ENCODE data around the gene CACNA1D.

CACNA1D gene

GRCh38 chr3:53780171-53780570 lies 285.8 kb downstream of the CACNA1D start:
- H3K27ac ChIP-seq = no peak overlapping the region
- CTCF ChIA-PET = no interaction called here
- DNase-seq (ENCODE audit: low spot score) = no peak
- POLR2A ChIA-PET (ENCODE audit: low non-redundant PET) = no interaction called here
- TF ChIP-seq, protein P1, sequence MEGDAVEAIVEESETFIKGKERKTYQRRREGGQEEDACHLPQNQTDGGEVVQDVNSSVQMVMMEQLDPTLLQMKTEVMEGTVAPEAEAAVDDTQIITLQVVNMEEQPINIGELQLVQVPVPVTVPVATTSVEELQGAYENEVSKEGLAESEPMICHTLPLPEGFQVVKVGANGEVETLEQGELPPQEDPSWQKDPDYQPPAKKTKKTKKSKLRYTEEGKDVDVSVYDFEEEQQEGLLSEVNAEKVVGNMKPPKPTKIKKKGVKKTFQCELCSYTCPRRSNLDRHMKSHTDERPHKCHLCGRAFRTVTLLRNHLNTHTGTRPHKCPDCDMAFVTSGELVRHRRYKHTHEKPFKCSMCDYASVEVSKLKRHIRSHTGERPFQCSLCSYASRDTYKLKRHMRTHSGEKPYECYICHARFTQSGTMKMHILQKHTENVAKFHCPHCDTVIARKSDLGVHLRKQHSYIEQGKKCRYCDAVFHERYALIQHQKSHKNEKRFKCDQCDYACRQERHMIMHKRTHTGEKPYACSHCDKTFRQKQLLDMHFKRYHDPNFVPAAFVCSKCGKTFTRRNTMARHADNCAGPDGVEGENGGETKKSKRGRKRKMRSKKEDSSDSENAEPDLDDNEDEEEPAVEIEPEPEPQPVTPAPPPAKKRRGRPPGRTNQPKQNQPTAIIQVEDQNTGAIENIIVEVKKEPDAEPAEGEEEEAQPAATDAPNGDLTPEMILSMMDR (conservative IDR thresholded peaks at IDR 0.05; ENCODE audit: low read depth) = no peak

GRCh38 chr3:53780806-53781205 lies 286.4 kb downstream of the CACNA1D start:
- TF ChIP-seq, protein P1 (conservative IDR thresholded peaks at IDR 0.05; ENCODE audit: low read depth) = no peak
- no peak overlapping the region for H3K27ac ChIP-seq
- DNase-seq (ENCODE audit: low spot score) = no peak
- POLR2A ChIA-PET (ENCODE audit: low non-redundant PET) = no interaction called here
- CTCF ChIA-PET = no interaction called here

DNA sequence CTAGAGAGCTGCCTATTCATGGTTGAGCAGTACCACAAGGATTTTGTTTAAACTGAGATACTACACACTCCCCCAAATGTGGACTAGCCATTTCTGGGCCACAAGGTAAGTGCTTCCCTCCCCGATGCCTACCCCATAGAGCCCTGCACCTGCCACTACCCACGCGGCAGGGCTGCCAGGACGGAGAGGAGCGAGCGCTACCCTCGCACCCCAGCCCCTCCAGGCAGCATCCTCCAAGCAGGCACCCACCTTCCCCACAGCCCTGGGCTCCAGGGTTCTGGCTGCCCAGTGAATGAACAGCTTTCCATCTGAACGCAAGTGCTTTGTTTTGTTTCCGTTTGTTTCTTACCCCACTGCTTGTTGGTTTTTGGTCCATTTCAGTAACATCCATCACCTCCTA lies 292.6 kb downstream of the CACNA1D start:
- ChIA-PET CTCF (no interaction called here), POLR2A (ENCODE audit: low non-redundant PET) (no interaction called here)
- H3K27ac ChIP-seq = no peak overlapping the region
- TF ChIP-seq, protein P1 (conservative IDR thresholded peaks at IDR 0.05; ENCODE audit: low read depth) = no peak
- no peak for DNase-seq (ENCODE audit: low spot score)

DNA sequence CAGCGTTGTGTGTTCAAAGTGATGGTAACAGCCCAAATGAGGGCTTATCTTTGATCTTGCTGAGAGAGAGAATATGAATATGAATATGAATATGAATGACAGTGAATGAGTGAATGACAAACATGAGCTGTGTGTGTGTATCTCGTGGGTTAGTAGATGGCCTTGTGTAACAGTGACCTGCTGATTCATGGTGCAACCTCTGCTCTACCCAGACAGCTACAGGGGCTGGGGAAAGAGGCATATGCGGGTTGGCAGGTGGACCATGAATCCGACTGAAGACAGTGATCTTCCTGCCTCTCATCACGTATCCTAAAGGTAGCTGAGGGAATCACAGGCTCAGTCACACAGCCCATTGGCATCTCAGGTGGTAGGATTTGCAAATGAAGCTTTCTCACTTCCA lies 293.6 kb downstream of the CACNA1D start:
- no peak overlapping the region for H3K27ac ChIP-seq
- no peak for DNase-seq (ENCODE audit: low spot score)
- TF ChIP-seq, protein P1 (conservative IDR thresholded peaks at IDR 0.05; ENCODE audit: low read depth) = no peak
- ChIA-PET POLR2A (ENCODE audit: low non-redundant PET) (no interaction called here), CTCF (no interaction called here)

DNA sequence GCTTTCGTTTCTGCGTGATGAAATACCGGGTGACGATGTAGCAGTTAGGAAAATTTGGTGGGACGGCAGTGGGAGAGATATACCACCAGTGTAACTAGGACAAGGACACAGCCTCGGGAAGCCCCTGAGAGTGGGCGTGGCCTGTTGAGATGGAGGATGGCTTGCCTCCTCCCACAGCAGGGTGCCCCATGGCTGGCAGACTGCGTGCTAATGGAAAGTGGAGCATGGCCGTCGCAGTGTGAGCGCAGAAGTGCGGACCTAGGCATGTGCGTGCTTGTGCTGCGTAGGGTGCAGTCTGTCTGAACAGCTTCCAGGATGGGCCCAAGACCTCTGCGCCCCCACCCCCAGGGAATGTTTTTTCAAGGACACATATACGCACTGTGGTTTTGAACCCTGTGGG lies 295.0 kb downstream of the CACNA1D start:
- no peak for DNase-seq (ENCODE audit: low spot score)
- no peak overlapping the region for H3K27ac ChIP-seq
- TF ChIP-seq, protein P1 (conservative IDR thresholded peaks at IDR 0.05; ENCODE audit: low read depth) = no peak
- ChIA-PET CTCF (no interaction called here), POLR2A (ENCODE audit: low non-redundant PET) (no interaction called here)

DNA sequence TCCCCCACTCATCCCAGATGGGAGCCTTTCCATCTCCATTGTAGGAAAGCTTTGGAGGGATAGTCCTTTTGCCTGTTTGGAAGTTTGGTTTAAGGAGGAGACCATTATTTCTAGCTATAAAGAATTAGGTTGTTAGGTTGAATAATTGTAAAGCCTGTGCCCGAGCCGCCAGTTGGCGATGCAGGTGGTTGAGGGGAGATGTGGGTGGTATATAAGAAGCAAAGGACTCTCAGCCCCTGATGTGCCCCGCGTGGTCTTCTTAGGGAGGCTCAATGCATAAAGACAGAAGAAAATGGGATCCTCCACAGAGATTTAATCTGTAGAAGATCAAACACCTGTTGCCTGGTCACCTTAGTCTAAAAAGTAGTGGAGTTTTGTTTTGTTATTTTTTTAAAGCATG lies 296.1 kb downstream of the CACNA1D start:
- ChIA-PET POLR2A (ENCODE audit: low non-redundant PET) (no interaction called here), CTCF (no interaction called here)
- no peak overlapping the region for H3K27ac ChIP-seq
- DNase-seq (ENCODE audit: low spot score) = no peak
- TF ChIP-seq, protein P1 (conservative IDR thresholded peaks at IDR 0.05; ENCODE audit: low read depth) = no peak

DNA sequence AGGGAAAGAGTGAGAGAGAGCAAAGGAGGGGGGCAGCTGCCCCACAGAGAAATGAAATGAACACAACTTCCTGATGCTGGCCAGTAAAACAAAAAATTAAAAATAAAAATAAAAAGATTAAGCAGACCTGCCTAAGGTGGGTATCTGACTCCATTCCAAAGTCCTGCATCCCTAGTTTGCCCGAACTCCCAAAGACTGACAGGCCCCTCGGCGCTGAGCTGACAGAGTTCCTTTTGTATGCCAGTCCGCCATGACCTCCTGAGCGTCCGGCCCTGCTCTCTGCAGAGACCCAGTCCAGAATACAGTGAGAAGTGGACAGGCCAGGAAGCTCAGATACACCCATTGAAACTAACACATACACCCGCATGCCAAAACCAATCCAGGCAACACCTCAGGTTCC lies 296.9 kb downstream of the CACNA1D start:
- DNase-seq (ENCODE audit: low spot score) = no peak
- ChIA-PET CTCF (no interaction called here), POLR2A (ENCODE audit: low non-redundant PET) (no interaction called here)
- no peak overlapping the region for H3K27ac ChIP-seq
- TF ChIP-seq, protein P1 (conservative IDR thresholded peaks at IDR 0.05; ENCODE audit: low read depth) = no peak

Measured in RWPE1 (cell line).